CD4-positive, alpha-beta T cell (primary cell): ENCODE results near the gene TUBB2B. TPM values are rescaled to one million over a fixed set of nuclear protein-coding genes. Genes with fewer than 3 reads are reported as not detected.

ENCODE experiments used
- ATAC-seq: fragments of 200-7000 bp; cut with Tn5 transposase; one replicate; pipeline ENCODE4 v1.10.0; 2022; ENCODE audit warnings: mild to moderate bottlenecking; ENCODE audit not compliant: poor library complexity
- CTCF ChIA-PET: fragments of 350-600 bp; sonication (Branson Sonifier 250); formaldehyde crosslinking; loops from one replicate; lab custom pipeline; 2021; ENCODE audit warnings: antibody characterized with exemption, inconsistent platforms; lab: Charles Lee
- POLR2A ChIA-PET: fragments of 350-600 bp; sonication (Branson Sonifier 250); formaldehyde crosslinking; loops from one replicate; lab custom pipeline; 2021; ENCODE audit warnings: antibody characterized with exemption, inconsistent platforms; lab: Charles Lee
- DNase-seq, 14 experiments: peaks; one replicate each; pipeline ENCODE4 v3.0.0-alpha.2; 2013 to 2020; ENCODE audit warnings: mixed read lengths in 2 of 14
- H3K27ac ChIP-seq, 2 donors: one replicate each; pipeline versions ENCODE4 v1.5.1 to v1.7.0; 2013; ENCODE audit warnings: low read length in 2 of 2, low read depth in 1 of 2, mild to moderate bottlenecking in 1 of 2
- H3K27me3 ChIP-seq, 2 experiments: 1 replicate in 1 of 2; 2 replicates in 1 of 2; pipeline versions ENCODE4 v1.6.1 to v1.7.0; 2013; ENCODE audit warnings: low read length in 2 of 2, control low read depth in 1 of 2, mild to moderate bottlenecking in 1 of 2, moderate library complexity in 1 of 2; ENCODE audit not compliant: insufficient read depth in 2 of 2, control insufficient read depth in 1 of 2
- H3K36me3 ChIP-seq: one replicate; pipeline ENCODE4 v1.6.1; 2013; ENCODE audit warnings: low read length, control low read depth; ENCODE audit not compliant: insufficient read depth
- H3K4me1 ChIP-seq: one replicate; pipeline ENCODE4 v1.6.1; 2013; ENCODE audit warnings: low read length, control low read depth; ENCODE audit not compliant: insufficient read depth
- H3K4me3 ChIP-seq: one replicate; pipeline ENCODE4 v1.5.1; 2013; ENCODE audit warnings: mild to moderate bottlenecking, low read length, moderate library complexity
- H3K9me3 ChIP-seq, 2 experiments: 1 replicate in 1 of 2; 2 replicates in 1 of 2; pipeline versions ENCODE4 v1.6.1 to v1.7.0; 2013; ENCODE audit warnings: low read length in 2 of 2, mild to moderate bottlenecking in 2 of 2, control low read depth in 1 of 2, moderate library complexity in 1 of 2; ENCODE audit not compliant: control insufficient read depth in 1 of 2, insufficient read depth in 1 of 2
- H3K27ac Mint-ChIP-seq: one replicate; pipeline ENCODE4 v1.8.0; 2020; ENCODE audit warnings: mixed read lengths
- H3K27me3 Mint-ChIP-seq: one replicate; pipeline ENCODE4 v1.8.0; 2021; ENCODE audit warnings: mixed read lengths
- H3K36me3 Mint-ChIP-seq: one replicate; pipeline ENCODE4 v1.8.0; 2021; ENCODE audit warnings: low read depth, mixed read lengths
- H3K4me1 Mint-ChIP-seq: one replicate; pipeline ENCODE4 v1.8.0; 2021; ENCODE audit warnings: low read depth, mixed read lengths
- H3K4me3 Mint-ChIP-seq: one replicate; pipeline ENCODE4 v1.8.0; 2020; ENCODE audit warnings: mild to moderate bottlenecking, mixed read lengths
- H3K9me3 Mint-ChIP-seq: one replicate; pipeline ENCODE4 v1.8.0; 2020; ENCODE audit warnings: mixed read lengths
- CTCF ChIP-seq: fragments of 200-600 bp; IDR thresholded peaks from one replicate; pipeline ENCODE4 v1.8.0; 2022; ENCODE audit warnings: antibody characterized with exemption, mild to moderate bottlenecking
- intact Hi-C, 2 experiments: fragments of 100-400 bp; cut with DNase I in 1 of 2; cut with micrococcal nuclease in 1 of 2; formaldehyde crosslinking; loops; one replicate each; pipeline versions ENCODE4 v1.15.1 to v1.9.0; 2023 to 2025; cut with DNase I, micrococcal nuclease
- total RNA-seq, 174 experiments: library from RNA in 2 of 174; stranded (reverse) in 2 of 174; gene quantifications; one replicate each; pipeline ENCODE4 v1.2.3 and lab custom pipeline; 2021 to 2026

The TUBB2B gene
- total RNA-seq, 2 experiments from 2014 or later: not detected

DNA sequence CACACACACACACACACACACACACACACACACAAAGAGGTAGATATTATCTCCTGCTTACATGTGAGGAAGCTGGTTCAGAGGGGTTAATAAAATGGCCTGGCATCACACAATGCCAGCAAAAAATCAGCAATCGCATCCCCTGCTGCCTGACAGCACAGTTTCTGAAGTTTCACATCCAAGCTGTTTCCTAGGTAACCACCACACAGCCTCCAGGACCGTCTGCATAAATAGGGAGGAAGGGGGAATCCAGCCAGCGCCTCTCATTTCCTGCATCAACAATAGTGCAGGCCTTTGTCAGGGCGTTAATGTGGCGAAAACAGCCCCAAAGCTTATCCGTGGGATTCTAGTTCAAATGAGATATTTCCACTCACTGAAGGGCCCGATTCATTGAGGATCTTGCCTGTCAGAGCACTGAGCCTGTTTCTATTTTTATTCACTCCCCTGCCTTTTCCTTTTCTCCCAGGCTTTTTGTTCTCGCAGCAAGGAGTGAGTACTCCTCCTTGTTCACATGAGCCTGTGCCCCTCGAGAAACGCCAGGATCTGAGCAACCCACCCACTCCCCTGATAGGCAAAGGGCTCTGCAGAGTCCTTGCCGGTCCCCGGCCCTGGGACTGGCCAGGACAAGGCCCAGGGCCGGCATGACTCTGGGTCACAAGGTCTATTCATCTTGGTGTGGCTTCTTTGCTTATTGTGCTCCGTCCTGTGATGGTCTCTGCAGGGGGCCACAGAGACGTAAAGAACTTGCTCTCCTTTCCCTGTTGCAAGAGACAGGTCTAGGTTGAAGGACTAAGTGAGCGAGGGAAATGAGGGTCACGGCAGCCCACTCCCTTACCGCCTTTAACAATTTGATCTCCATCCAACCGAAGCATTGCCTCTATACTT is 32.7 kb downstream of the TUBB2B start:
- Histone ChIP-seq H3K27me3 (peaks cover 0 to 2% of the 10 kb centered on the region in 2 experiments), H3K4me1 (no peaks in the 10 kb centered on the region), H3K36me3 (no peaks in the 10 kb centered on the region), H3K9me3 (no peaks in the 10 kb centered on the region), H3K27ac (no peak overlapping the region), H3K4me3 (no peak overlapping the region)
- Mint-ChIP-seq H3K9me3 (no peaks in the 10 kb centered on the region), H3K4me1 (no peaks in the 10 kb centered on the region), H3K27me3 (peaks cover 17% of the 10 kb centered on the region), H3K27ac (no peak overlapping the region), H3K4me3 (no peak overlapping the region), H3K36me3 (no peaks in the 10 kb centered on the region)
- ChIA-PET POLR2A (no interaction called here), CTCF (no interaction called here)
- DNase-seq: no peak
- no peak for ATAC-seq
- TF ChIP-seq CTCF: no peak
- intact Hi-C loops: no loop called here

GRCh38 chr6:3193102-3193849 is 34.2 kb downstream of the TUBB2B start:
- no peak for TF ChIP-seq CTCF
- CTCF ChIA-PET: interaction anchor here (0.5 to 0.7 kb wide), 2 partner anchors 97 to 740 kb away, joined by 3 read pairs; no protein-coding TSS in a partner anchor
- Mint-ChIP-seq H3K4me3 (no peak overlapping the region), H3K4me1 (no peaks in the 10 kb centered on the region), H3K27me3 (peaks cover 21% of the 10 kb centered on the region), H3K9me3 (no peaks in the 10 kb centered on the region), H3K27ac (no peak overlapping the region), H3K36me3 (no peaks in the 10 kb centered on the region)
- Histone ChIP-seq H3K4me3 (no peak overlapping the region), H3K9me3 (no peaks in the 10 kb centered on the region), H3K27me3 (peaks cover 0 to 2% of the 10 kb centered on the region in 2 experiments), H3K4me1 (no peaks in the 10 kb centered on the region), H3K27ac (no peak overlapping the region), H3K36me3 (no peaks in the 10 kb centered on the region)
- POLR2A ChIA-PET: no interaction called here
- DNase-seq (no peak), ATAC-seq (no peak)
- intact Hi-C loops: no loop called here

- Mint-ChIP-seq H3K9me3 (no peaks in the 10 kb centered on the region), H3K4me3 (no peak overlapping the region), H3K36me3 (no peaks in the 10 kb centered on the region), H3K27me3 (peaks cover 21% of the 10 kb centered on the region), H3K4me1 (no peaks in the 10 kb centered on the region), H3K27ac (no peak overlapping the region)
- H3K9me3 ChIP-seq: no peaks in the 10 kb centered on the region
- no peak for TF ChIP-seq CTCF
- no peaks in the 10 kb centered on the region for H3K27me3 ChIP-seq
- no peaks in the 10 kb centered on the region for H3K36me3 ChIP-seq
- no peak for DNase-seq
- POLR2A ChIA-PET: no interaction called here
- CTCF ChIA-PET: no interaction called here
- no peak overlapping the region for H3K4me3 ChIP-seq
- intact Hi-C loops: no loop called here
- H3K27ac ChIP-seq: no peak overlapping the region
- no peaks in the 10 kb centered on the region for H3K4me1 ChIP-seq
- no peak for ATAC-seq
These were observed 36.7 kb downstream of the TUBB2B start for GRCh38 chr6:3190779-3191178.
